PC-9 (cell line): ENCODE data around the gene MANSC4. TPM values are rescaled to one million over a fixed set of nuclear protein-coding genes. Genes with fewer than 3 reads are reported as not detected.

ENCODE experiments used
- BruUV-seq: library from RNA; stranded (reverse); fragments of 400-500 nt; replicated peaks from 2 replicates; lab custom pipeline; 2021; lab: Mats Ljungman, UMichigan
- CTCF ChIA-PET: fragments of 300-600 bp; sonication (Branson Sonifier 250); formaldehyde crosslinking; loops from one replicate; lab custom pipeline; 2022; ENCODE audit warnings: antibody characterized with exemption; lab: Charles Lee
- POLR2A ChIA-PET: fragments of 300-600 bp; sonication (Branson Sonifier 250); formaldehyde crosslinking; loops from one replicate; lab custom pipeline; 2022; ENCODE audit warnings: antibody characterized with exemption; ENCODE audit not compliant: unreplicated experiment; lab: Charles Lee
- DNase-seq, 2 experiments: peaks; one replicate each; pipeline versions ENCODE4 v3.0.0 to v3.0.0-alpha.2; 2015 to 2022; ENCODE audit warnings: mixed read lengths in 1 of 2
- H2AFZ ChIP-seq: fragments of 200-600 bp; sonication (generic); 2 replicates; pipeline ENCODE4 v1.8.1; 2017; ENCODE audit warnings: antibody characterized with exemption
- H3F3A ChIP-seq: fragments of 200-600 bp; sonication (generic); 2 replicates; pipeline ENCODE4 v1.8.1; 2017; ENCODE audit warnings: antibody characterized with exemption, mild to moderate bottlenecking, low read depth; ENCODE audit not compliant: insufficient read depth
- H3K27ac ChIP-seq: fragments of 200-600 bp; sonication (generic); 2 replicates; pipeline ENCODE4 v1.6.1; 2016; ENCODE audit warnings: mixed run types
- H3K27me3 ChIP-seq: fragments of 200-600 bp; sonication (generic); 2 replicates; pipeline ENCODE4 v1.6.1; 2016; ENCODE audit warnings: low read depth, mixed run types; ENCODE audit not compliant: insufficient read depth
- H3K36me3 ChIP-seq: fragments of 200-600 bp; sonication (generic); 2 replicates; pipeline ENCODE4 v1.6.1; 2016; ENCODE audit warnings: low read depth, mixed run types
- H3K4me1 ChIP-seq: fragments of 200-600 bp; sonication (generic); replicated peaks from 2 replicates; pipeline ENCODE4 v1.6.1; 2016; ENCODE audit warnings: mixed run types; ENCODE audit not compliant: insufficient read depth
- H3K4me2 ChIP-seq: fragments of 200-600 bp; sonication (generic); 2 replicates; pipeline ENCODE4 v1.6.1; 2017; ENCODE audit warnings: mixed run types
- H3K4me3 ChIP-seq: fragments of 200-600 bp; sonication (generic); 2 replicates; pipeline ENCODE4 v1.6.1; 2016; ENCODE audit warnings: mixed run types
- H3K79me2 ChIP-seq: fragments of 200-600 bp; sonication (generic); 2 replicates; pipeline ENCODE4 v1.6.1; 2017; ENCODE audit warnings: low read depth, mixed run types
- H3K9me2 ChIP-seq: fragments of 200-600 bp; sonication (generic); 2 replicates; pipeline ENCODE4 v1.8.1; 2017; ENCODE audit warnings: mild to moderate bottlenecking; ENCODE audit not compliant: insufficient read depth
- H3K9me3 ChIP-seq: fragments of 200-600 bp; sonication (generic); 2 replicates; pipeline ENCODE4 v1.8.1; 2016; ENCODE audit warnings: low read depth; ENCODE audit not compliant: insufficient read depth
- H4K20me1 ChIP-seq: fragments of 200-600 bp; sonication (generic); 2 replicates; pipeline ENCODE4 v1.8.1; 2017; ENCODE audit not compliant: insufficient read depth
- EZH2 ChIP-seq: fragments of 200-600 bp; sonication (generic); IDR thresholded peaks from 2 replicates; pipeline ENCODE4 v1.8.0; 2017; ENCODE audit warnings: antibody characterized with exemption, low read depth
- intact Hi-C: fragments of 100-400 bp; cut with micrococcal nuclease; formaldehyde crosslinking; loops from one replicate; pipeline ENCODE4 v1.10.0; 2022; ENCODE audit not compliant: unreplicated experiment
- total RNA-seq: library from RNA; stranded (reverse); gene quantifications from 2 replicates; pipeline ENCODE4 v1.2.3, GENCODE V29; 2021
- TF ChIP-seq, protein P1 (sequence below): fragments of 200-600 bp; sonication (generic); conservative IDR thresholded peaks from 2 replicates; pipeline ENCODE4 v1.6.1; 2017; ENCODE audit warnings: mixed run types, antibody characterized with exemption, mild to moderate bottlenecking, moderate library complexity

The MANSC4 gene
- total RNA-seq, 1 experiment from 2014 or later = not detected

DNA sequence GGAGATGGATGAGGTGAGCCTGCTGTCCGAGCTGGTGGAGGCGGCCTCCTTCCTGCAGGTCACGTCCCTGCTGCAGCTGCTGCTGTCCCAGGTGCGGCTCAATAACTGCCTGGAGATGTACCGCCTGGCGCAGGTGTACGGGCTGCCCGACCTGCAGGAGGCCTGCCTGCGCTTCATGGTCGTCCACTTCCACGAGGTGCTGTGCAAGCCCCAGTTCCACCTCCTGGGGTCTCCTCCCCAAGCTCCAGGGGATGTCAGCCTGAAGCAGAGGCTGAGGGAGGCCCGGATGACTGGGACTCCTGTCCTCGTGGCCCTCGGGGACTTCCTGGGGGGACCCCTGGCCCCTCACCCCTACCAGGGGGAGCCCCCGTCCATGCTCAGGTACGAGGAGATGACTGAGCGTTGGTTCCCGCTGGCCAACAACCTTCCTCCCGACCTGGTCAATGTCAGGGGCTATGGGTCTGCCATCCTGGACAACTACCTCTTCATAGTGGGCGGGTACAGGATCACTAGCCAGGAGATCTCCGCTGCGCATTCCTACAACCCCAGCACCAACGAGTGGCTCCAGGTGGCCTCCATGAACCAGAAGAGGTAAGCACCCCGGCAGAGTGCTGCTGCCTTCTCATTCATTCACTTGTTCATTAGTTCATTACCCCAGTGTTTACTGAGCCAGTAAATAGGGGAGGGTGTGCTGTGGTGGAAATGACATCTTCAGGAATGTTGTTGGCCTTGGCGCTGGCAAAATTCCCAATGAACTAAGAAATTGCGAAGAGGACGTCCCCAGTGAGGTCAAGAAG, 774 bp upstream of the MANSC4 start:
- Histone ChIP-seq H3F3A (peaks cover 33% of the 10 kb centered on the region), H3K4me2 (peak overlapping the region; percentile 87), H3K9me2 (no peaks in the 10 kb centered on the region), H3K27ac (peak overlapping the region; percentile 64), H3K9me3 (no peaks in the 10 kb centered on the region), H4K20me1 (no peaks in the 10 kb centered on the region), H3K4me3 (peak overlapping the region; percentile 74), H2AFZ (peak overlapping the region; percentile 75), H3K4me1 (peaks cover 53% of the 10 kb centered on the region), H3K36me3 (peaks cover 11% of the 10 kb centered on the region), H3K27me3 (no peaks in the 10 kb centered on the region), H3K79me2 (peaks cover 53% of the 10 kb centered on the region)
- no peak for TF ChIP-seq EZH2
- TF ChIP-seq, protein P1, sequence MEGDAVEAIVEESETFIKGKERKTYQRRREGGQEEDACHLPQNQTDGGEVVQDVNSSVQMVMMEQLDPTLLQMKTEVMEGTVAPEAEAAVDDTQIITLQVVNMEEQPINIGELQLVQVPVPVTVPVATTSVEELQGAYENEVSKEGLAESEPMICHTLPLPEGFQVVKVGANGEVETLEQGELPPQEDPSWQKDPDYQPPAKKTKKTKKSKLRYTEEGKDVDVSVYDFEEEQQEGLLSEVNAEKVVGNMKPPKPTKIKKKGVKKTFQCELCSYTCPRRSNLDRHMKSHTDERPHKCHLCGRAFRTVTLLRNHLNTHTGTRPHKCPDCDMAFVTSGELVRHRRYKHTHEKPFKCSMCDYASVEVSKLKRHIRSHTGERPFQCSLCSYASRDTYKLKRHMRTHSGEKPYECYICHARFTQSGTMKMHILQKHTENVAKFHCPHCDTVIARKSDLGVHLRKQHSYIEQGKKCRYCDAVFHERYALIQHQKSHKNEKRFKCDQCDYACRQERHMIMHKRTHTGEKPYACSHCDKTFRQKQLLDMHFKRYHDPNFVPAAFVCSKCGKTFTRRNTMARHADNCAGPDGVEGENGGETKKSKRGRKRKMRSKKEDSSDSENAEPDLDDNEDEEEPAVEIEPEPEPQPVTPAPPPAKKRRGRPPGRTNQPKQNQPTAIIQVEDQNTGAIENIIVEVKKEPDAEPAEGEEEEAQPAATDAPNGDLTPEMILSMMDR = no peak
- ChIA-PET CTCF (interaction anchor here (1.0 kb wide), 1 partner anchor 41 kb away, joined by 5 read pairs; no protein-coding TSS in a partner anchor), POLR2A (interaction anchor here (0.5 kb wide), 1 partner anchor 669 kb away, joined by 4 read pairs; no protein-coding TSS in a partner anchor)
- peak; percentile 65 to 88 for DNase-seq
- intact Hi-C loops = loop anchor here (2.0 to 5.0 kb wide), 3 partner anchors 41 to 188 kb away; no protein-coding TSS in a partner anchor
- TSS peak; percentile 33 for BruUV-seq

- POLR2A ChIA-PET = interaction anchor here (0.6 to 0.7 kb wide), 2 partner anchors 9 to 1942 kb away, joined by 3 to 5 read pairs; no protein-coding TSS in a partner anchor
- DNase-seq = peak in 1 of 2 experiments; percentile 15
Observed at GRCh38 chr12:27779416-27779919, 568 bp downstream of the MANSC4 start.

DNA sequence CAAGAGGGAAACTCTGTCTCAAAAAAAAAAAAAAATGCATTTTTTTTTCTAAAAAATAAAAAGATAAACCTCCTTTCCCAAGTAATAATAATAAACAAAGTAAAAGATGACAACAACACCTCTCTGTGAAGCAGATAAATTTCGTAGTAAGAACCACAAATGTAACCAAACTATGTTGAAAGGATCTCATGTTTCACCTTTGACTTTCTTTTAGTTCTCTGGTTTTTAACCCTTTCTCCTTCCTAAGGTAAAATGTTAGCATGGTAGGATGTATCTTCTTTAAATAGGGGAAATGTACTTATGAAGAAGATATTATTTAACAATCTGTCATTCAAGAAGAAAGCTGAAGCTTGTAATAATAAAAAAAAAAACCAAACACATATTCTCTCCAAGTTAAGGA, 1.8 kb downstream of the MANSC4 start:
- Histone ChIP-seq H4K20me1 (no peaks in the 10 kb centered on the region), H3K9me3 (no peaks in the 10 kb centered on the region), H3K27ac (no peak overlapping the region), H3F3A (peaks cover 24% of the 10 kb centered on the region), H2AFZ (no peak overlapping the region), H3K9me2 (no peaks in the 10 kb centered on the region), H3K27me3 (no peaks in the 10 kb centered on the region), H3K79me2 (peaks cover 29% of the 10 kb centered on the region), H3K36me3 (0 out of 2 replicates have a peak, but pooled peaks cover 6% of the 10 kb centered on the region), H3K4me1 (peaks cover 49% of the 10 kb centered on the region), H3K4me2 (peak overlapping the region; percentile 4; the same call in 1 of the 2 replicates), H3K4me3 (no peak overlapping the region)
- CTCF ChIA-PET = no interaction called here
- intact Hi-C loops = no loop called here
- no peak for TF ChIP-seq EZH2
- TF ChIP-seq, protein P1 = no peak
- POLR2A ChIA-PET = no interaction called here
- no peak for DNase-seq
- BruUV-seq = no TSS peak

More at GRCh38 chr12:27779416-27779919, 568 bp downstream of the MANSC4 start:
- H3K36me3 ChIP-seq = 0 out of 2 replicates have a peak, but pooled peaks cover 6% of the 10 kb centered on the region
- H3K27me3 ChIP-seq = no peaks in the 10 kb centered on the region
- H3K4me1 ChIP-seq = peaks cover 39% of the 10 kb centered on the region
- no peak for TF ChIP-seq EZH2
- TF ChIP-seq, protein P1 = no peak
- peak overlapping the region; percentile 64; the same call in 1 of the 2 replicates for H3K27ac ChIP-seq
- CTCF ChIA-PET = interaction anchor here (1.0 kb wide), 1 partner anchor 42 kb away, joined by 5 read pairs; no protein-coding TSS in a partner anchor
- BruUV-seq = TSS peak; percentile 77
- H2AFZ ChIP-seq = peak overlapping the region; percentile 81
- peak overlapping the region; percentile 76 for H3K4me2 ChIP-seq
- peaks cover 19% of the 10 kb centered on the region; the same call in 1 of the 2 replicates for H3F3A ChIP-seq
- no peaks in the 10 kb centered on the region for H4K20me1 ChIP-seq
- no peaks in the 10 kb centered on the region for H3K9me2 ChIP-seq
- H3K9me3 ChIP-seq = no peaks in the 10 kb centered on the region
- intact Hi-C loops = no loop called here
- peaks cover 42% of the 10 kb centered on the region for H3K79me2 ChIP-seq
- H3K4me3 ChIP-seq = peak overlapping the region; percentile 74; the same call in 1 of the 2 replicates
